ENCODE data around the gene WLS.

DNA sequence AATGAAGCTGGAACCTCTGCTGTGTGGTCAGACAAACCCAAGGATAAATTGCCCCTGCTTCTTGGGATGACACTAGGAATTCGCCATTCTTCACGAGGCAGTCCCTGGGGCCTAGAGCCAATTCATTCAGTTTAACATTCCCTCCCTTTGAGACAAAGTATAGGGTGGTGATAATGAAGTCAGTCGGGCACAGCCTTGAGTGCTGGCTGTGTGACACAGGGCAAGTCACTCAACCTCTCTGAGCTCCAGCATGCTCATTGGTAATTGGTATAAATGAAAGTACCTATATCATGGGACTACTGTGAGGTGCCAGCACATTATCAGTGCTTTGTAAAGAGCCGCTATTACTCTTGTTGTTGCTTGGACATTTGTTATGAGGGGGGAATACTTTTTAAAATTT lies 117.0 kb downstream of the WLS start:
- no peak for TF ChIP-seq POLR2A (IDR thresholded peaks at IDR 0.05)
- TF ChIP-seq, protein P1, sequence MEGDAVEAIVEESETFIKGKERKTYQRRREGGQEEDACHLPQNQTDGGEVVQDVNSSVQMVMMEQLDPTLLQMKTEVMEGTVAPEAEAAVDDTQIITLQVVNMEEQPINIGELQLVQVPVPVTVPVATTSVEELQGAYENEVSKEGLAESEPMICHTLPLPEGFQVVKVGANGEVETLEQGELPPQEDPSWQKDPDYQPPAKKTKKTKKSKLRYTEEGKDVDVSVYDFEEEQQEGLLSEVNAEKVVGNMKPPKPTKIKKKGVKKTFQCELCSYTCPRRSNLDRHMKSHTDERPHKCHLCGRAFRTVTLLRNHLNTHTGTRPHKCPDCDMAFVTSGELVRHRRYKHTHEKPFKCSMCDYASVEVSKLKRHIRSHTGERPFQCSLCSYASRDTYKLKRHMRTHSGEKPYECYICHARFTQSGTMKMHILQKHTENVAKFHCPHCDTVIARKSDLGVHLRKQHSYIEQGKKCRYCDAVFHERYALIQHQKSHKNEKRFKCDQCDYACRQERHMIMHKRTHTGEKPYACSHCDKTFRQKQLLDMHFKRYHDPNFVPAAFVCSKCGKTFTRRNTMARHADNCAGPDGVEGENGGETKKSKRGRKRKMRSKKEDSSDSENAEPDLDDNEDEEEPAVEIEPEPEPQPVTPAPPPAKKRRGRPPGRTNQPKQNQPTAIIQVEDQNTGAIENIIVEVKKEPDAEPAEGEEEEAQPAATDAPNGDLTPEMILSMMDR (IDR thresholded peaks at IDR 0.05) = no peak

Data from ovary (tissue), 3 donors.